Measurements from ENCODE around the gene CHRM2. TPM values are rescaled to one million over a fixed set of nuclear protein-coding genes. Genes with fewer than 3 reads are reported as not detected.
A peak's percentile ranks its signal among the peaks of the same experiment; 100 is the strongest.

The CHRM2 gene
- total and polyA plus RNA-seq, 2 of the 4 experiments (the other 2 are of a cell fraction), result 79.3 to 184 TPM

DNA sequence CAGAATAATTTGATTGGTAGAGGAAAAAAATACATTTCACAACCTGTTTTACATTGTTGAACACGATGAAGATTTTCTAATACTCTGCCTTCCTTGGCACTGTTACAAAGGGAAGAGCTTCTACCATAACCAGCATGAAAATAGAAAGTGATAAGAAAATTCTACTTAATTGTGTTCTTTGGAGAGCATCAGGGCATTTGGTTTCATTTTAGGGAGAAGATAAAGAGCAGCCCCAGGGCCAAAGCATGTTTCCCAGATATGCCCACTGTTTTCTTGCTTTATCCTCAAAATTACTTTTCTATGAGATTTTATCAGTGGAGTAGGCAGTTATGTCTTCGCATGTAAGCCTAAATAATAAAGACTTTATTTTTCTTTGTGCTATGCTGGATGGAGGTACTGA lies 9.5 kb downstream of the CHRM2 start:
- no peak overlapping the region; the same call in 1 of the 2 replicates for H2BK120ac ChIP-seq (ENCODE audit: low read depth, low read length)
- no CpG with 5 or more reads among the region's 2 CpGs for WGBS, 2 experiments (ENCODE audit: extremely low coverage in 2 of 2, insufficient read length in 1 of 2)
- H2AK9ac ChIP-seq (replicated peaks; ENCODE audit: low read depth, low read length, poor library complexity), result no peak overlapping the region
- peak overlapping the region; percentile 24 for H3K18ac ChIP-seq (ENCODE audit: low read depth, low read length)
- dilution Hi-C loops (cut with HindIII; ENCODE audit: low sequenced_read_pairs, unreplicated experiment), result no loop called here
- H3K23ac ChIP-seq (ENCODE audit: low read depth, low read length), result no peak overlapping the region; the same call in 1 of the 2 replicates
- H3K14ac ChIP-seq (replicated peaks; ENCODE audit: low read depth, low read length), result no peak overlapping the region
- no peaks in the 10 kb centered on the region for H3K9me3 ChIP-seq (ENCODE audit: control insufficient read depth, insufficient read depth, low read length)
- H4K20me1 ChIP-seq (ENCODE audit: insufficient read depth, low read length), result peaks cover 50% of the 10 kb centered on the region; the same call in 1 of the 2 replicates
- H3K79me1 ChIP-seq (ENCODE audit: low read depth in 1 of 2, low read length in 2 of 2), result peaks cover 10 to 56% of the 10 kb centered on the region in 2 experiments; a peak in 3 of 4 replicates
- no peak overlapping the region for H4K5ac ChIP-seq (ENCODE audit: low read depth, low read length)
- H2BK5ac ChIP-seq (ENCODE audit: low read depth, low read length, poor library complexity, severe bottlenecking), result peak overlapping the region; percentile 72
- ATAC-seq (ENCODE audit: low read depth) (no peak), DNase-seq (peak; percentile 35)
- no peaks in the 10 kb centered on the region for H3K27me3 ChIP-seq (ENCODE audit: control insufficient read depth, insufficient read depth, low read length)
- ChIA-PET POLR2A (ENCODE audit: unreplicated experiment) (no interaction called here), CTCF (no interaction called here)
- H2BK20ac ChIP-seq (ENCODE audit: low read depth, low read length), result no peak overlapping the region
- no peak overlapping the region for H2BK15ac ChIP-seq (ENCODE audit: low read depth, low read length)
- no peak overlapping the region; a peak in 1 of 4 replicates for H4K8ac ChIP-seq (ENCODE audit: low read depth in 2 of 2, low read length in 2 of 2)
- no peak overlapping the region for H3K9ac ChIP-seq (ENCODE audit: low read depth, low read length)
- peak overlapping the region; percentile 82 for H3K4me2 ChIP-seq (ENCODE audit: low read depth, low read length)
- BruUV-seq (replicated peaks), result no TSS peak
- H4K91ac ChIP-seq (ENCODE audit: insufficient read depth, low read depth, low read length), result no peak overlapping the region
- H3K36me3 ChIP-seq (ENCODE audit: control insufficient read depth, insufficient read depth, low read length), result peaks cover 7% of the 10 kb centered on the region
- peak overlapping the region; percentile 72; the same call in 1 of the 2 replicates for H3K27ac ChIP-seq (ENCODE audit: insufficient read depth, low read length)
- in situ Hi-C loops (cut with MboI; ENCODE audit: low sequenced_read_pairs), result loop anchor here (5.0 to 10.0 kb wide), 3 partner anchors 204 to 707 kb away; no protein-coding TSS in a partner anchor
- H3K4me1 ChIP-seq (ENCODE audit: control insufficient read depth, insufficient read depth, low read length), result peaks cover 19% of the 10 kb centered on the region
- H3K9me1 ChIP-seq (ENCODE audit: insufficient read depth, low read length), result peaks cover 4% of the 10 kb centered on the region
- intact Hi-C loops (cut with micrococcal nuclease), result loop anchor here (5.0 to 10.0 kb wide), 4 partner anchors 79 to 1213 kb away; partner anchors contain the start of genes PTN and STMP1
- no peak overlapping the region for H3K56ac ChIP-seq (ENCODE audit: extremely low read depth, insufficient read depth, low read length)
- H2AFZ ChIP-seq (replicated peaks; ENCODE audit: low read length, poor library complexity), result no peak overlapping the region
- no peak overlapping the region for H2AK5ac ChIP-seq (ENCODE audit: low read depth, low read length)
- TF ChIP-seq RAD21 (IDR thresholded peaks at IDR 0.05; ENCODE audit: low read length), result no peak
- no peak overlapping the region for H3K4ac ChIP-seq (ENCODE audit: low read depth, low read length)
- no peak overlapping the region for H3K4me3 ChIP-seq (ENCODE audit: insufficient read depth, low read depth, low read length)
